NCI-H2196 (cell line): ENCODE data around the gene PRKAG1.

Experiments used
- DNase-seq: peaks from one replicate; lab custom pipeline; 2025; ENCODE audit not compliant: unreplicated experiment; lab: John Stamatoyannopoulos, UW

The PRKAG1 gene

GRCh38 chr12:49050507-49051372 lies 32.2 kb upstream of the PRKAG1 start:
- no peak for DNase-seq

- DNase-seq: no peak
Measured at GRCh38 chr12:49049566-49050224, 31.1 kb upstream of the PRKAG1 start.

GRCh38 chr12:49048953-49049352 lies 30.4 kb upstream of the PRKAG1 start:
- DNase-seq: no peak

GRCh38 chr12:49046129-49046895 lies 27.7 kb upstream of the PRKAG1 start:
- DNase-seq: no peak

GRCh38 chr12:49044660-49045059 lies 26.1 kb upstream of the PRKAG1 start:
- no peak for DNase-seq

- peak; percentile 63 for DNase-seq
Measured at GRCh38 chr12:49043856-49044258, 25.3 kb upstream of the PRKAG1 start.

GRCh38 chr12:49043241-49043640 lies 24.7 kb upstream of the PRKAG1 start:
- no peak for DNase-seq

GRCh38 chr12:49041881-49042484 lies 23.4 kb upstream of the PRKAG1 start:
- peak; percentile 40 for DNase-seq

GRCh38 chr12:49041036-49041880 lies 22.7 kb upstream of the PRKAG1 start:
- DNase-seq: no peak

- no peak for DNase-seq
Measured at GRCh38 chr12:49040364-49040855, 21.8 kb upstream of the PRKAG1 start.

- no peak for DNase-seq
Measured at GRCh38 chr12:49039421-49040363, 21.1 kb upstream of the PRKAG1 start.

GRCh38 chr12:49038291-49038955 lies 19.8 kb upstream of the PRKAG1 start:
- no peak for DNase-seq

- DNase-seq: no peak
Measured at GRCh38 chr12:49037947-49038237, 19.3 kb upstream of the PRKAG1 start.

GRCh38 chr12:49037111-49037946 lies 18.8 kb upstream of the PRKAG1 start:
- no peak for DNase-seq

GRCh38 chr12:49036029-49036428 lies 17.5 kb upstream of the PRKAG1 start:
- no peak for DNase-seq

GRCh38 chr12:49034286-49034622 lies 15.7 kb upstream of the PRKAG1 start:
- DNase-seq: no peak

GRCh38 chr12:49033611-49034285 lies 15.2 kb upstream of the PRKAG1 start:
- no peak for DNase-seq
